ENCODE measurements around the gene MRPL42.
"Not testable (repeated sequence)": the region's sequence is repeated elsewhere in the genome, so short reads cannot be mapped to it uniquely, and the experiment has no call there.

The MRPL42 gene

GRCh38 chr12:93467351-93468007 lies at the start of gene MRPL42:
TSS of gene MRPL42 (plus strand) at chr12:93467514. CDS start at chr12:93469286, 1,772 bp downstream.
- peak; percentile 73 to 84 for DNase-seq

- DNase-seq: no peak
These were observed 49.3 kb upstream of the MRPL42 start for GRCh38 chr12:93417967-93418480.

GRCh38 chr12:93419388-93420034 lies 47.8 kb upstream of the MRPL42 start:
- peak in 1 of 2 experiments; percentile 52 for DNase-seq

GRCh38 chr12:93422050-93422449 lies 45.3 kb upstream of the MRPL42 start:
- no peak for DNase-seq

GRCh38 chr12:93425736-93426411 lies 41.4 kb upstream of the MRPL42 start:
- no peak for DNase-seq

DNA sequence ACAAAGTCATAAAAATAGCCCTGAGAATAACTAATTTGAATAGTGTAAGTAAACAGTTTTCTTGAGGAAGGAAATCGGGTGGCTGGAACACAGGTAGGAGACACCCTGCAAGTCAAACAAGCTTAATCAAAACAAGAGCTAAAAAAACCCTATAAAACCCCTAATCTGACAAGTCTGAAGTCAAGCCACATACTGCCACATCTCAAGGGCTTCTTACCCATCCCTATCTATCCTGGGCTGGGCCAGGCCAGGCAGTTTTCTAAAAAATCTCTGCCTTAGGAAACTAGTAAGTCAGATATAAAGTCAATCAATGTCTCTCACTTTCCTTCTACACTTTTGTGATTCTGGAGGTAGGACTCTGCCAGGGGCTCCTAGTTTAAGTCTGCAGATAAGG lies 40.9 kb upstream of the MRPL42 start:
- no peak for DNase-seq

GRCh38 chr12:93427779-93428564 lies 39.3 kb upstream of the MRPL42 start:
- DNase-seq: no peak

GRCh38 chr12:93429448-93429847 lies 37.9 kb upstream of the MRPL42 start:
- no peak for DNase-seq

DNA sequence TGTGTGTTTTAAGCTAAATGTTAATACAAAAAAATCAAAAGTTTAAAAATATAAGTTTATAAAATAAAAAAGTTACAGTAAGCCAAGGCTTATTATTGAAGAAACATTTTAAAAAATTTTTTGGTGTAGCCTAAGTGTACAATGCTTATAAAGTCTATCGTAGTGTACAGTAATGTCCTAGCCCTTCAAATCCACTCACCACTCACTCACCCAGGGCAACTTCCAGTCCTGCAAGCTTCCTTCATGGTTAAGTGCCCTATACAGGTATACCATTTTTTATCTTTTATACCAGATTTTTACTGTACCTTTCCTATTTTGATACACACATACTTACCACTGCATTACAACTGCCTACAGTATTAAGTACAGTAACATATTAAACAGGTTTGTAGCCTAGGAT lies 37.5 kb upstream of the MRPL42 start:
- DNase-seq: no peak

- no peak for DNase-seq
These were observed 37.0 kb upstream of the MRPL42 start for GRCh38 chr12:93430280-93430679.

- not testable (repeated sequence) for DNase-seq
These were observed 35.3 kb upstream of the MRPL42 start for GRCh38 chr12:93432031-93432430.

DNA sequence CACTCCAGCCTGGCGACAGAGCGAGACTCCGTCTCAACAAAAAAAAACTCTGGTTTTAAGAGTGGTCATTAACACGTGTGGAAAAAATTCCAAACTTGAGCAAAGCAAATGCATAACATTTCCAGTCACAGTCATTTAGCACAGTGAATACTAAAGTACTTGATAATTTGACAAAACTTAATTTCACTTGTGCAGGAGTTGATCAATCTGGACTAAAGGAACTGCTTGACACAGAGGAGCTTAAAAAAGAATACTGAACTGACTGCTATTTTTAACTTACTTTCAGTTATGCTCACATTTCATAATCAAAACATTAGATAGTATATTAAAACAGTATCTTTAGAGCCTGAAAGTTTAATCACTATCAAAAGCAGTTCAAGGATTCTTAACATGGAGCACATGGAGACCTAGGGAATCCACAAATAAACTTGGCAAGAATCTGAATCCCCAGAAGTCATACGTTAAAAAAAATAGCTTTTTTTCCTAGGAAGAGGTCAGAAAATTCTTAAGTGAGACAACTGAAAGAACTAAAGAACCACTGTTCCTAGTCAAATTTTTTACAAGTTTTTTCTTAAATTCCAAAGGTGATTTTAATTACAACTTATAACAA lies 33.0 kb upstream of the MRPL42 start:
- no peak for DNase-seq

- DNase-seq: no peak
These were observed 28.9 kb upstream of the MRPL42 start for GRCh38 chr12:93438266-93439050.

DNA sequence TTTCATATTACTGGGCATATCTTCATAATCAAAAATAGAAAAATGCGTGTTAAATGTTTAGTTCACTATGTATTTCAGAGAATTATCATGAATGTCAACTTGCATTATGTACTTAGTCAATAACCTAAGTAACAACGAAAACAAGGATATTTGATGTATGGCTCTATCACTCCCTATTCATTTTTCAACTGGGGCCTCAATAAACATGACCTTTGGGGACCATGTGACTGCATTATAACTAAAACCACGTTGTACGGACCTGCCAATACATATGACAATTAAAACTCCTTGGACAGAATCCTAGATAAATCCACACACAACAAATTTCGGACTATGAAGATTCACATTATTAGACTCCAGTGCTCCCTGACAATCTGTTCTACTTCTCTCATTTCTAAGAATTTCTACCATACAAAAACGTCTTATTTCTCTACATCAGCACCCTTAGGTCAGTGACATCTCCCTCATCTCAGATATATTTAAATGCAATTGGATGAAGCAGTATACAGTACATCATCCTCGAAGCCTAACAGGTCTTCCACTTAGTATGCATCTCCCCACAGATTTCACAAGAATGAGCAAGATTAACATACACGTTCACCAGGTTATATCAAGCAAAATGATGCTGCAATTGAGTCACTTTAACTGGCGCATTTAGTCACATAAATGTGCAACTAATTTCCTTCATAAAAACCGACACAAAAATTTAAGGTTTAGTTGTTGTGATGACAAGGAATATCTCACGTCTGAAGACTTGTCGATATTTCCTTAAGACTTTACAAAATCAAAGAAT lies 27.1 kb upstream of the MRPL42 start:
- no peak for DNase-seq

GRCh38 chr12:93441081-93441616 lies 26.2 kb upstream of the MRPL42 start:
- DNase-seq: no peak

DNA sequence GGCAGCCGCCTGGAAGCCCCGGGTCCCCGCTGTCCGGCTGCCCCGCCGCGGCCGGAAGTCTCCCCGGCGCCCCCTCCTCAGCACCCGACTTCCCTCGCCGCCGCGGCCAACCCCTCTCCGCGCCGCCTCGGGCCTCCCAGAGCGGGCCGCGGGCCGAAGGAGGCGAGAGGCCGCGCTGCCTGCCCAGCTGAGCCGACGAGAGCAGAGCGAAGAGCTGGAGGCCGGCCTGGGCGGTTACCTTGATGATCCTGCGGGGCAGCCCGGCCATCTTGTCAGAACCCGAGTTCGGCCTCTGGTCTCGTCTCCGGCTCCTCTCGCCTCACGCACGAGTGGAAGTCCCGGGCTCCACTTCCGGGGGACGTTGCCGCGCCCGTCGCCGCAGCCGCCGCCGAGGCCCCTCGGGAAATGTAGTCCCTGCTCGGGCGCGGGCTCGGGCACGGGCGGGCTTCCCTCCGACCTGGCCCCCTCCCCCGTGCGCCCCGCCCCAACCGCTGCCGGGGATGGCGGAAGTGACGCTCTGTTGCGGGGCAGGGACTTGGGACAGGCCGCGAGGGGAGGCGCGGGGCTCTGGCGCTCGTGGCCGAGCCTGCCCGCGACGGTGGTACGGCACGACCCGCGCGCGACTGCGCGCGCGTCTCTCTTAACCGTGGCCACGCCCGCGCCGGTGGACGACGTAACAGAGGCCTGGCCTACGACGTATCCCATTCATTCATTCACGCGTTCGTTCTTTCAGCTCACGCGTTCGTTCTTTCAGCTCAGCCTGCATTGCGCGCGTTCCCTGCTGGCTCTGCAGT lies 25.5 kb upstream of the MRPL42 start, which contains the start of gene UBE2N:
Gene UBE2N (minus strand): TSS at position 331 of the 794 bp plus-strand sequence. CDS start 63 bp downstream, at position 268.
- DNase-seq: peak; percentile 84 to 91

DNA sequence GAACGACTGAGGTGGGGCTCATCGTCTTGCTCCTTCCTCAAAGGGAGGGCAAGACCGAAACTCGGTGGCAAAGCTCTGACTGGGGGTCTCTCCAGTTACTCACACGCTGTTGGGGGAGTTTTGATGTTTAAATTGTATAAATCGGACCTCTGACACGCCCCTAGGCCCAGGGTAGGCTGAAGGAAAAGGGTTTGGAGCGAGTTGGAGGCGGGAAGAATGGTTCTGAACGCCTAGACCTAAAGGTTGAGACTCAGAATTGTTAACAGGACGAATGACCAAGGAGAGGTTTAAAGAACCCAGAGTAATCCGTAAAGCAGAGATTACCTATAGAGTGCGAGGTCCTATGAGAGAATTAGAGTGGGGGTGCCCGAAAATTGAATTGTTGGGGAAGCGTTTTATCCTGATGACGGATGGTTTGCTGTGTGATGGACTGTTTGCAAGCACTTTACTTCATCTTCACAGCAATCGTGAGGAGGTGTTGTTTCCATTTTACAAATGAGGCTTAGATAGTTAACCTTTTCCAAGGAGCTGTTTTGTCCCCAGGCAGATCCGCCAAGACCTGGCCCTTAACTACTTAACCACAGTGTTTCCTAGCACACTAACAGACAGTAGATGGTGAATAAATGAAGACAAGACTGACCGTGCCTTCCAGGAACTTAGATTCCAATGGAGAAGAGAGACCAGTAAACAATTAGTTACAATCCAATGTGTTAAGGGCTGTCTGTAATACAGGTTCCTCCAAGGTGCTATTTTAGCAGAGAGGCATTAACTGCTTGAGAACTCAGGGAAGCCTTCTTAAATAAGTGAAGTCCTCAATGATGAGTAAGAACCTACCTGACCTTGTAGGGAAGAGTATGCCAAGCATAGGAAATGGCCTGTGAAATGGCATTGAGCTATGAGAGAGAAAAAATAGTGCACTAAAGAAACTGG lies 24.6 kb upstream of the MRPL42 start:
- DNase-seq: no peak

GRCh38 chr12:93443576-93443975 lies 23.7 kb upstream of the MRPL42 start:
- no peak for DNase-seq

Measured in NCI-H524 (cell line).